HG03280 (cell line): ENCODE results near the gene VAMP2.

ENCODE experiments used
- ATAC-seq: cut with Tn5 transposase; IDR thresholded peaks from one replicate; pipeline ENCODE4 v1.9.1; 2021; ENCODE audit warnings: mild to moderate bottlenecking, moderate library complexity; ENCODE audit not compliant: unreplicated experiment

The VAMP2 gene

GRCh38 chr17:8155996-8156245 is 6.8 kb downstream of the VAMP2 start:
- ATAC-seq, result no peak

GRCh38 chr17:8155231-8155995 is 7.3 kb downstream of the VAMP2 start:
- no peak for ATAC-seq

GRCh38 chr17:8154608-8155155 is 8.1 kb downstream of the VAMP2 start:
- ATAC-seq, result no peak

DNA sequence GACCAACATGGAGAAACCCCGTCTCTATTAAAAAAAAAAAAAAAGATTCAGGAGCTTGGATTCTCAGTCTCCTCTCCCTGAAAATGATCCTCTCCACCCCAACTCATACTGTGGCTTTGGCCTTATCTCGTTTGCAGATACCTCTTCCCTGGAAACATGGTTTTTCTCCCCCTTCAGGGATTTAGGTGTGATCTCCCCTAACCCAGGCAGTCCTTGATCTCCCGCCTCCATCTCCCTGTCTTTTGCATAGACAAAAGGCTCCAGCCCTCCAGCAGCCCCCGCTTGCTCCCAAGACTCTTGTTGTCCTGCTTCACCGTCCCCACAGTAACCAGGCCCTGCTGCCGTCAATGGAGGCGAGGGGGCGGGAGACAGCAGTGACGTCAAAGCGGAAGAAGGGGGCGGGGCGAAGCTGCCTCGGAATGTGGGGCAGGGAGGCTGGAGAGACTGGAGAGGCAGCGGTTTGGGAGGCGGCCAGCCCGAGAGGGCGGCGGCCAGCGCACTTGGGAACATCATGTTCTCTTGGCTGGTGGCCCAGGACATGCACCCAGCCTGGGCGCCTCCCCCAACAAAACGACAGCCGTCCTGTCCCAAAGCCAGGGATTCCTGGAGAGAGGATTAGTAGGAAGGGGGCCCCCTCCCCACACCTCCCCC is 8.7 kb downstream of the VAMP2 start:
- no peak for ATAC-seq

GRCh38 chr17:8153525-8153956 is 9.2 kb downstream of the VAMP2 start:
- no peak for ATAC-seq

DNA sequence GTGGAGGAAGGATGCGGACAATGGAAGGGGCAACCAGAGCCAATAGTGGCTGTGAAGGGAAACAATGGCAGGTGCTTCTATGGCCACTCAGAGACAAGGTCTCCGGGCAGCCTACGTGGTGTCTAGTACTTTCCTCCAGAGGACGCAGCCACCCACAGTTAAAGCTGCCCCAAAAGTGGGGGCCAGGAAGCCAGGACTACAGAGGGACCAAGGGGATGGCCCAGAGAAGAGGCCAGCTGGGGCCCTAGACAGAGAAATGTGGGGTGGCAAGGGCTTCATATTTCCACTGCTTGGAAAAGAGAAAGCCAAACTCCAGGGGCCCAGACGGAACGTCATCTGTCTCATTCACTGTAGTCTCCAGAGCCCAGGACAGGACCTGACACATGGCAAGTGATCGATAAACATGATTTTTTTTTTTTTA is 9.7 kb downstream of the VAMP2 start:
- ATAC-seq, result no peak

- peak; percentile 18 for ATAC-seq
Observed at GRCh38 chr17:8152112-8152775, 10.5 kb downstream of the VAMP2 start, which contains the start of gene PER1. TSS of gene PER1 (minus strand) at chr17:8152404. CDS start at chr17:8150706, 1,698 bp downstream.

GRCh38 chr17:8151641-8152111 is 11.1 kb downstream of the VAMP2 start:
- ATAC-seq, result no peak

DNA sequence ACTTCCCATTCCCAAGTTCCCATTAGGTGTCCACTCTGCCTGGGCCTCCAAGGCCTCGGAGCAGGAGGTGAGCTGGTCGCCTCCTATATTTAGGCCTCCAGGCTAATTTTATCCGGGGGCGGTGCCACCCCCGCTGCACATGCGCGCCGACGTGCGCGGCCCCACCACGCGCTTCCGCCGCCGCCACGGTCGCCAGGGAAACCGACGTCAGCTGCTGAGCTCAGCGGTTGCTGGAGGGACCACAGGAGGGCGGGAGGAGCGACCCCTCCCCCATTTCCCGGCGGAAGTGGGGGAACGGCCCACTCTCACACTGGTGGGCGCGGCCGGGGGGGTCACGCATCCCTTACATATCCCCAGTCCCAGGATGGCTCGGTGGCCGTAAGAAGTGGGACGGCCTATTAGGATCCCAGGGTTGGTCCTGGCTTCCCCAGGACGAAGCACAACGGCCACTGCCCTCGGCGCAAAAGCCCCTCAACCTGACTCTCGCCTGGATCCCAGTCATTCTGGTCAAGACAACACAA is 11.6 kb downstream of the VAMP2 start:
- ATAC-seq, result peak; percentile 48

DNA sequence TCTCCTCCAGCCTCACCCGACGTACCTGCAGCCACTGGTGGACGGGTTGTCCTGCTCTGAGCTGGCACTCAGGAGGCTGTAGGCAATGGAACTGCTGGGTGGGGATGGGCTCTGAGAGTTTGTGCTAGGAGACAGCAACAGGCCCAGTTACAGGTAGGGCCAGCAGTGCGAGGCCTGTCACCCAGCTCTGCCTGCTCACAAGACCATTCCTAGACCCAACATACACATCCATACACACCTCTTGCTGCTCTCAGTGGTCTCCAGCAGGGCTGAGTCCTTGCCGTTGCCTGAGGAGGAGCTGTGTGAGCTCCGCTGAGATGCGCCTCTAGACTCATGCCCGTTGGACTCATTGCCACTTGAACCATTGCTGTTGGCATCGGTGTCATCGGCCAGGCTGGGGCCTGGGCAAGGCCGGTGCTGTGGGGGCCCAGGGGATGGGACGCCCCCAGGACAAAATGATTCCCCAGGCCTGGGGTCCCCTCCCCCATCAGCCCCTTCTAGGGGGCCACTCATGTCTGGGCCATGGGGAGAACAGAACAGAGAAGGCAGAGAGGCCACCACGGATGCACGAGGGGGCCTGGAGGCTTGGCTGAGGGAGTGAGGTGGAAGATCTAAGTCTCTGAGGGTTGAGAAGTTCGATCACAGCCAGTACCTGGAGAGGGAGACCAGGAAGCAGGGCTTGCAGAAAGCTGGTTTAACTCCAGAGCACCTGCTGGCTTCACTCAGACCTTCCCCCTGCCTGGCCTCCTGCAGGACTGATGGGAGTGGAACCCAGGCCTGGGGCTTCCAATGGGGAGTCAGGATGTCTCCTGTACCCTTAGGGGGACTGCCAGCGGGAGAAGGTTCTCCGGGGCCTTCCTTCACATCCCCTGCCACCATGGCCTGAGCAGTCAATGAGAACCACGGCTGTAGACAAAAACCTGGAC is 12.3 kb downstream of the VAMP2 start:
- no peak for ATAC-seq

- ATAC-seq, result no peak
Observed at GRCh38 chr17:8149419-8150193, 13.1 kb downstream of the VAMP2 start.

DNA sequence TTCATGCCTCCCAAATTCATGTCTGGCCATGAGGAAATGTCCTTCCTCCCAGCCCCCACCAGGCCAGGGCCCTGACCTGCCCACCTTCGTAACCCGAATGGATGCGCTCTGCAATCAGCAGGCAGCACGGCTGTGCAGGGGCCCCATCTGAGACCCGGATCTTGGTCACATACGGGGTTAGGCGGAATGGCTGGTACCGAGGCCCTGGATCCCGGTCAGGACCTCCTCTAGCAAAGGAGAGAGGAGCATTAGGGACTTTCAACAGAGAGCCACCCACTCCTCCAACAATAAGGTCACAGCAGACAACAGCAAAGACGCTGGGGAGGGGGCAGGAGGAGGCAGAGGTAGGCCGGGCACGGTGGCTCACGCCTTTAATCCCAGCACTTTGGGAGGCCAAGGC is 14.2 kb downstream of the VAMP2 start:
- ATAC-seq, result no peak

DNA sequence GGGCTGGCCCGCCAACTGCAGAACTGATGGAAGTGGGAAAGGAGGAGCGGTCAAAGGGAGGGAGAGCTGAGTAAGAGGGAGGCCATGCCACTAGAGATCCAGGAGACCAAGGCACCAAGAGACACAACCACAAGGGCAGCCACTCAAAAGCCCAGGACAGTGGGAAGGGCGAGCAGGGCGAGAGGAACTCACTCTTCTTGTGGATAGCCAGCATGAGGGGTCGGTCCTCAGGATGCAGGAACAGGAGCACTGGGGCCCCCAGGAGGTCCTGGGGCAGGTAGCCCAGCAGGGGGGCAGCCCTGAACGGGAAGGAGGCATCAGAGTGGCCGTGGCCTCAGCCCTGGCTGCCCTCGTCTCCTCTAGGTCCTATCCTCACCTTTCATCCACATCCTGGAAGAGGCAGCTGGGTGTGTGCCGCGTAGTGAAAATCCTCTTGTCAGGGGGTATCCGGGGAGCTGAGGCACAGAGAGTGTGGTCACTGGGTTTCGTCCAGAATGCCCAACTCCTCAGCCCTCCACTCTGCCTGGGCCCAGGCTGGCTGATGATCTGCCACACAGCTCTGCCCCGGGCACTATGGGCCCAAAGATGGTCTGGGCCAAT is 14.8 kb downstream of the VAMP2 start:
- no peak for ATAC-seq

GRCh38 chr17:8147141-8147804 is 15.5 kb downstream of the VAMP2 start:
- no peak for ATAC-seq

- no peak for ATAC-seq
Observed at GRCh38 chr17:8146381-8147140, 16.2 kb downstream of the VAMP2 start.

DNA sequence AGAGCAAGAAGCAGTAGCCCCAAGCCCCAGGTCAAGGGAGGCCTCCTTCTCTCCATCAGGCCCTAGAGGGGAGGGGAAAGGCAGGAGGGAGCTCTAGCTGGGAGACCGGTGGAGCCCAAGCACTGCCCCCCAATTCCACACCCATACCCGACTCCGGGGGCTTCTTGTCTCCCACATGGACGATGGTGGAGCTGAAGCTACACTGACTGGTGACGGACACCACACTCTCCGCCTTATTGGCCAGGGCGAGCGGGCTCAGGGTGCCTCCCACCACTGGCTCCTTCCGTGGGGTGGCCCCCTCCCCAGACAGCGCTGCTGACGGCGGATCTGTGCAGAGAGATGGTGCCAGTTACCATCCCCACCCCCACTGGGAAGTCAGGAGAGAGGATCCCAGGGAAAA is 16.9 kb downstream of the VAMP2 start:
- no peak for ATAC-seq

DNA sequence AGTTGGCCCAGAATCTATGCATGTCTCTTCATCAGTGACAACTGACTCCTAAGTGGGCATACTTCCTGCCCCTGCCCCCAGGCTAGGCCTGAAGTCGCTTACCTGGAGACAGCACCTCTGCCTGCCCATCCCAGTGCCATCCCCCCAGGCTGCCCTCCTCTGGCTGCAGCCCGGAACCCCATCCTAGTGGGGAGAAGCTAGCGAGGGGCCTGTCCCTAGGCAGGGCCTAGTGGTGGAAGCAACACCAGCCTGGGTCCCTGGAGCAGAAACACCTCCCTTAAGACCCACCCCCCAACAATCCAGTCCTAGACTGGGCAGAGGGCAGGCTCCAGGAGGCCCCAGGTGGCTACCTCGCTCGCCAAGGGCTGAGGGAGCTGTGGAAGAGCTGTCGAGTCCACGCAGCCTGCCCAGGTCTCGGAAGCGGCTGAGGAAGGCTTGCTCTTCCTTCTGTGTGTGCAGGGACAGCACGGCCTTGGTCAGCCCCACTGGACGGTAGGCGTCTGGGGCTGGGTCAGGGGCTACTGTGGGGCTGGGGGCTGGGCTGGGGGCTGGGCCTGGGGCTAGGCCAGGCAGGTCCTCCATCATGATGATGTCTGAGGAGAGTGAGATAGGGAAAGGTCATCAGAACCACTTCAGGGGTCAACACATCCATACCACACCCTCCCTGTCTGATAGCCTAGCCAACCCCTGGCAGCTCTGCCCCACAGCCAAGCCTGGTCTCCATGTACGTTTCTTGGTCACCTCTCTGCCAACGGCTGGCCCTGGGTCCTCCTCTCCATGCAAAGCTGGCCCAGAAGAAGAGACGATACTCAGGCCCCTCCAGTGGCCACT is 18.1 kb downstream of the VAMP2 start:
- no peak for ATAC-seq
